A673 (cell line): ENCODE results near the gene BCKDHA.

Experiments
- CTCF ChIP-seq: fragments of 300-800, 200-600 bp; sonication (generic); conservative IDR thresholded peaks from 2 replicates; pipeline ENCODE4 v1.5.1; 2017; ENCODE audit warnings: low read depth, mild to moderate bottlenecking, antibody characterized with exemption, low read length, moderate library complexity, mixed read lengths
- EZH2 ChIP-seq: fragments of 200-600 bp; sonication (generic); IDR thresholded peaks from 2 replicates; pipeline ENCODE4 v1.6.1; 2017; ENCODE audit warnings: borderline replicate concordance, low read depth, mild to moderate bottlenecking, mixed read lengths, antibody characterized with exemption, low read length; ENCODE audit not compliant: poor library complexity, severe bottlenecking

GRCh38 chr19:41367848-41368301 is 29.7 kb upstream of the BCKDHA start:
- no peak for TF ChIP-seq CTCF
- TF ChIP-seq EZH2: no peak
